Activated CD4-positive, alpha-beta T cell treated with anti-CD3 and anti-CD28 coated beads, Interleukin-2, amount 50 U/mL, for 1 hour (primary cell): ENCODE measurements around the gene TMEM14C.
A peak's percentile ranks its signal among the peaks of the same experiment; 100 is the strongest.
"Not testable (repeated sequence)": the region's sequence is repeated elsewhere in the genome, so short reads cannot be mapped to it uniquely, and the experiment has no call there.

ENCODE experiments used
- DNase-seq: peaks from one replicate; pipeline ENCODE4 v3.0.0-alpha.2; 2020

Gene TMEM14C

DNA sequence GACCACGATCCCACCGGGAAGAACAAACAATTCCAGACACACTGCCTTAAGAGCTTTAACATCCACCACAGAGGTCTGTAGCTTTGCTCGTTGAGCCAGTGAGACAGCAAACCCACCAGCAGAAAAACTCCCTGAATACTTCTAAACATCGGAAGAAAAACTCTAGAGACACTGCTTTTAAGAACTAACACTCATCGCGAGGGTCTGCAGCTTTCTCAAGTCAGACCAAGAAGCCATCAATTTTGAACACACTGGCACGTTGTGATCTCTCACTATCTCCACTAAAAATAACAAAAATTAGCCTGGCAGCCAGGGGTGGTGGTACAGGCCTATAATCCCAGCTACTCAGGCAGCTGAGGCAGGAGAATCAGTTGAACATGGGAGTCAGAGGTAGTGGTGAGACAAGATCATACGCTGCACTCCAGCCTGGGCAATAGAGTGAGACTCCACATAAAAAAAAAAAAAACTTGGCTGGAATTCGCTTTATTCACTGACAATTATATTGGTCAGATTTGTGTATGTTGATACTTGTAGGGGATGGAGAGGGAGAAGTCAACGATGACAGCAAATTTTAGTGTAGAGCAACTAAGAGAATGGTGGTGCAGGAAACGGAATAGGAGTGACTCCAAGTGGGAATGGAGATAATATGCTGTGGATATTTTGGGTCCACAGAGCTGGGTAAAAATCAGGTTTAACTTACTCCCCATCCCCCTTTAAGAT is 860 bp upstream of the TMEM14C start:
- DNase-seq, result no peak

DNA sequence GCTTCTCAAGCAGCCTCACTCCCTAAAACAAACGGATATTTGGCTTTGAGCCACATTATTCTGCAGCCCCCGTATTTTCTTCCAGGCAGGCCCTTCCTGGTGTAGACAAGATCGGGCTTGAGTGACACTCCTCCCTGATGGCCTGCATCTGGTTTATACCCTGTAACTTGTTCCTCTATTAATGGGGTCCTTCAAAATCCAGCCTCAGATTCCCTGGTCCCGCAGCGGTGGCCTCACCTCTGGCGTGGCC is 375 bp upstream of the TMEM14C start:
- no peak for DNase-seq

DNA sequence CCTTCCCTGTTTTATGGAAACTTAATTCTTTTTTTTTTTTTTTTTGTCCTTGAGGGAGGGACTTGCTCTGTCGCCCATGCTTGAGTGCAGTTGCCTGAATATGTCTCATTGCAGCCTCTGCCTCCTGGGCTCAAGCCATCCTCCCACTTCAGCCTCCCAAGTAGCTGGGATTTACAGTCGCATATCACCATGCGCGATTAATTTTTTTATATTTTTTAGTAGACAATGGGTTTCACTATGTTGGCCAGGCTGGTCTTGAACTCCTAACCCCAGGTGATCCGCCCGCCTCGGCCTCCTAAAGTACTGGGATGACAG is 654 bp downstream of the TMEM14C start:
- DNase-seq, result no peak

DNA sequence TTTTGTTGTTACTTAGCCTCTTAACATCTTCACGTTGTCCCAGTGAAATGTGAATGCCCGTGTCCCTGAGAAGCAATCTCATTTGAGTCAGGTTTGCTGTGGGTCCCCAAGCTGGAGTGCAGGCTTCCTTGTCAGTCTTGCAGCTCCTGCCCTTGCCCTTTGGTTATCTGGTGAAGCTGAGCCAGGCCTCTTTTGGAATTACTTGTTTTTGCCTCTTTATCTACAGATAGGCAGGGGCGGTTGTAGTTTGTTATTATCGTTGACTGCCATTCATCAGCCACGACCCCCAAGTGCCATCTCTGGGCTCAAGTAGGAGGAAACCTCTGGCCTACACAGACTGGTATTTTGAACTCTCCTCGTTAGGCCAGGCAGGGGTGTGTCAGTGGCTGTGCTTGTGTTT is 2.2 kb downstream of the TMEM14C start:
- no peak for DNase-seq

DNA sequence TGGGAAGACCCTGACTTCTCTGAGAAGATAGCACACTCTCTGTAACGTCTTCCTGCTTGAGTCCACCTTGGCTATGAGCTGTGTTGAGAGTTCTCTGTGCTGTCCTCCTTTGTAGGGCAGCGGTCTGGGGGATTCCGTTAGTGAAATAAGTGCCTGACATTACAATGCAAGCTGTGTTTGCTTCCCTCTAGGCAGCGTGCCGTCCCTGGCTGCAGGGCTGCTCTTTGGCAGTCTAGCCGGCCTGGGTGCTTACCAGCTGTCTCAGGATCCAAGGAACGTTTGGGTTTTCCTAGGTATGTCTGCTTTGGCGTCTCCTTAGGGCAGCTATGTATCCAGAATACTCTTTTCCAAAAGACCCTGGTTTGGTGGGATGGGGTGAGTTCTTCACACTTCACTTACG is 2.8 kb downstream of the TMEM14C start:
- no peak for DNase-seq

DNA sequence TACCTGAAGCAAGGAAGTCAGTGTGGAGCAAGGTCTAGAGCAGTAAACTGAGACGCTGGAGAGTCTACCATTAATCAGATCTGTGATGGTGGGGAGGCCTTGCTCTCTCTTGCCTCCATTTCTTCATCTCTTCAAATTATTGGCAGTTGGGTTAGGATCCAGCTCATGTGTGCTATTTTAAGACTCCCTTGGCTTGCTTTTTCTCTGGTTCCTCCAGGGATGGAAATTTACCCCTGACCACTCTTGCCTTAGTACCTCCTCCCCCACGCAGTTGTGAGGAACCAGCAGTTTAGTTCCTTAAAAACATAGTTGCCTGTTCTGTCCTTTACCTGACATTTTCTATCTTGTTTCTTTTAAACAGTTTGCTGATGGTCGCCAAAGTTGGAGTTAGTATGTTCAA is 7.4 kb downstream of the TMEM14C start:
- DNase-seq, result no peak

DNA sequence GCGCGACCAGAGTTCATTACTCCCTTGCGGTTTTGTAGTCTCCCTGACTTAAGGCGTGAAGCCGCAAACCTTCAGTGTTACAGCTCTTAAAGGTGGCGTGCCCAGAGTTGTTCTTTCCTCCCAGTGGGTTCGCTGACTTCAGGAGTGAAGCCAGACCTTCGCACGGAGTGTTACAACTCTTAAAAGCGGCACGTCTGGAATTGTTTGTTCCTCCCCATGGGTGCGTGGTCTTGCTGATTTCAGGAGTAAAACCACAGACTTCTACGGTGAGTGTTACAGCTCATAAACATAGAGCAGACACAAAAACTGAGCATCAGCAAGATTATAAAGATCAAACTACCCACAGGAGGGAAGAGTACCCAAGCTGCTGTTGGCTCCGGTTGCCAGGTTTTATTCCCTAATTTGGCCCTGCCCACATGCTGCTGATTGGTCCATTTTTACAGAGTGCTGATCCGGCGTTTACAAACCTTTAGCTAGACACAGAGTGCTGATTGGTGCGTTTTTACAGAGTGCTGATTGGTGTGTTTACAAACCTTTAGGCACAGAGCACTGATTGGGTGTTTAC is 10.4 kb downstream of the TMEM14C start:
- no peak for DNase-seq

DNA sequence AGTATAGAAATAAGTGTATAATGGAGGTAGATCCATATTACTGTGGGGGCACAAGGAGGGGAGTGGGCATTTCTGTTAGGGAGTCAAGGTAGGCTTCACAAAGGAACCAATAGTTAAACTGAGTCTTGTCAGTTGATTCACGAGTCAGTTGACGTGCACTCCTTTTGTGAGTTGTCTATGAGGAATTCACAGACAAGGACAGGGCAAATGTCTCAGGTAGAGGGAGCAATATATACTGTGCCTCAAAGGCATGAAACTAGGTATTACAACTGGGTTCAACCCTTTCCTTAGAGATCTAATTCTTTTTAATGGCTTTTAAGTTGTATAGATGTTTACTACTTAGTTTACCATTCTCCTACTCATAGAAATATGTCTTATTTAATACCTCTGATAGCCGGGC is 11.0 kb downstream of the TMEM14C start:
- no peak for DNase-seq

DNA sequence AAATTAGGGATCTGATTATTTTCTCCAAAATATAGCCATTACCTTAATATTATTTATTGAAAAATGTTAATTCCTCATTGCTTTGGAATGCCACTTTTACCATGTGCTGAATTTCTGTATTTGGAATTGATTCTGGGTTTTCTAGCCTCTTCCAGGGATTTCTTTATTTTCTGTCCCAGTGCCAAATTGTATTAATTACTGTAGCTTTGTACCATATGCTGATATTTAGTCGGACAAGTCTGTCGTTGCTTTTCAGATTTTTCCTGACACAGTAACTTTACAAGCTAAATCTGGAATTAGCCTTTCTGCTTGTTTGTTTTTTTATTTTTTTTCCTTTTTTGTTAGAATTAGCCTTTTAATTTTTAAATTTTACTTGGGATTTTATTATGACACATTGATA is 13.9 kb downstream of the TMEM14C start:
- no peak for DNase-seq

DNA sequence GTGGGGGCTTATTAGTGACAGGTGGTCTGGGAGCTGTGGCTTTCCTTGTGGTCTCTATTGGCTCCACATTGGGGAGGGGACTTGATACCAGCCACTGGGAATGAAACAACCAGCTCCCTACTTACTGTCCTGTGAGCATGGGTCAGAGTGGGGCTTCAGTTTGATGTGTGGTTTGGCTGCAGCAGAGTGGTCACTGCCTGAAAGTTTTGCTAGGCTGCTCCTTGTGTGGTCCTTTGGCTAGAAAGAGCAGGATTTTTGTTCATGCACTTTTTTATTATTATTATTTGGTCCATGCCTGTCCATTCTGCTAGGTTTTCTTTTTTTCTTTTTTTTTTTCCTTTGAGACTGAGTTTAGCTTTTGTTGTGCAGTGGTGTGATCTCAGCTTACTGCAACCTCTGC is 17.2 kb downstream of the TMEM14C start:
- no peak for DNase-seq

DNA sequence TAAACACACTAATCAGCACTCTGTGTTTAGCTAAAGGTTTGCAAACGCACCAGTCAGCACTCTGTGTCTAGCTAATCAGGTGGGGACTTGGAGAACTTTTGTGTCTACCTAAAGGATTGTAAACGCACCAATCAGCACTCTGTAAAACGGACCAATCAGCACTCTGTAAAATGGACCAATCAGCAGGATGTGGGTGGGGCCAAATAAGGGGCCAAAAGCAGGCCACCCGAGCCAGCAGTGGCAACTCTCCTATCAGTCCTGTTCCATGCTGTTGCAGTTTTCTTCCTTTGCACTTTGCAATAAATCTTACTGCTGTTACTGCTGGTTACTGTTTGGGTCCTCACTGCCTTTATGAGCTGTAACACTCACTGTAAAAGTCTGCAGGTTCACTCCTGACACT is 18.8 kb downstream of the TMEM14C start:
- DNase-seq, result not testable (repeated sequence)

DNA sequence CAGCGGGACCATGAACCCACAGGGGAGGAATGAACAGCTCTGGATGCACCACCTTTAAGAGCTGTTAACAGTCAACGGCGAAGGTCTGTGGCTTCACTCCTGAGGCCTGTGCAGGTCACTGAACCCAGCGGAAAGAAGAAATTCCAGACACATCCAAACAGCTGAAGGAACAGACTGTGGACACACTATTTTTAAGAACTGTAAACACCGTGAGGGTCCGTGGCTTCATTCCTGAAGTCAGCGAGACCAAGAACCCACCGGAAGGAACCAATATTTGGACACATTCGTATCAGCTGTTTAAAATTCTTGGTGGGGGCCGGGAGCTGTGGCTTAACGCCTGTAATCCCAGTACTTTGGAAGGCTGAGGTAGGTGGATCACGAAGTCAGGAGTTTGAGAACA is 19.4 kb downstream of the TMEM14C start:
- DNase-seq, result no peak

DNA sequence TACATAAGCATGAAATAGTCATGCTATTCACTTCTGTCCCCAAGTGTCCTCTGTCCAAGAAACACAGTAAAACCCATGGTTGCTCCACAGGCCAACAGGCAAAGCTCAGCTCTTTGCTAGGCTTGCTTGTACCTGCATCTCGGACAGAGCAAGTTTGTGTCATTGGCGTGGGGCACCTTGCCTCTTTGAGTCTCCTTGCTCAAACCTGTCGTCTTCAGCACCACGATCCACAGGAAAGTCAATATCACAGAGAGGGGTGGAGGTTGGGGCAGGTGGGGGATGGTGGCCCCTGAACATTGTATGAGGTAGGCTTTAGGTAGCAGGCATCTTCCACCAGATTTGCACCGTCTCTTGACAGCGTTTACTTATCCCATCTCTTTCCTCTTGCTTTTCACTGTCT is 20.6 kb downstream of the TMEM14C start:
- DNase-seq, result no peak

DNA sequence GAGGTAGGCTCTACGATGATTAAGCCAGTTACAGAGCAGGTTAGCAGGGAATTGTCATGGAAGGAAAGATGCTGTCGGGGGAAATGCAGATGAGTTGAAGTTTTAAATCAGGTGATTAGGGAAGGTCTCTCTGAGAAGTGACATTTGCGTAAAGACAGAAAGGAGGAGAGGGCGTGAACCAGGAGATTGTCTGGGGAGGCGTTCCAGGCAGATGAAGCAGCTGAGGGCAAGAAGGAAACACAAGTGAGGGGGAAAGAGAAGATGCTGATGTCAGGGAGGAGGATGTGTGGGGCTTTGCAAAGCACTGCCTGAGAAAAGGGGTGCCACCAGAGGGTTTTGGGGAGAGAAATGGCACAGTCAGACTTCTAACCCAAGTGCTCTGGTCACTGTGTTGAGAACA is 22.2 kb downstream of the TMEM14C start:
- no peak for DNase-seq

DNA sequence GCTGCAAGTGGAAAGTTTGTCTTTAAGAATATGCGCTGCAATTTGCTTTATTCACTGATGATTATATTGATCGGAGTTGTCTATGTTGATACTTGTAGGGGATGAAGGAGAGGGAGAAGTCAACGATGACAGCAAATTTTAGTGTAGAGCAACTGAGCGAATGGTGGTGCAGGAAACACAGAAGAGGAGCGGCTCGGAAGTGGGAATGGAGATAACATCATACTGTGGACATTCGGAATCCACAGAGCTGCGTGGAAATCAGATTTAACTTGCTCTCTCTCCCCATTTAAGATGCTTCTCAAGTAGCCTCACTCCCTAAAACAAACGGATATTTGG is 24.0 kb downstream of the TMEM14C start:
- no peak for DNase-seq

DNA sequence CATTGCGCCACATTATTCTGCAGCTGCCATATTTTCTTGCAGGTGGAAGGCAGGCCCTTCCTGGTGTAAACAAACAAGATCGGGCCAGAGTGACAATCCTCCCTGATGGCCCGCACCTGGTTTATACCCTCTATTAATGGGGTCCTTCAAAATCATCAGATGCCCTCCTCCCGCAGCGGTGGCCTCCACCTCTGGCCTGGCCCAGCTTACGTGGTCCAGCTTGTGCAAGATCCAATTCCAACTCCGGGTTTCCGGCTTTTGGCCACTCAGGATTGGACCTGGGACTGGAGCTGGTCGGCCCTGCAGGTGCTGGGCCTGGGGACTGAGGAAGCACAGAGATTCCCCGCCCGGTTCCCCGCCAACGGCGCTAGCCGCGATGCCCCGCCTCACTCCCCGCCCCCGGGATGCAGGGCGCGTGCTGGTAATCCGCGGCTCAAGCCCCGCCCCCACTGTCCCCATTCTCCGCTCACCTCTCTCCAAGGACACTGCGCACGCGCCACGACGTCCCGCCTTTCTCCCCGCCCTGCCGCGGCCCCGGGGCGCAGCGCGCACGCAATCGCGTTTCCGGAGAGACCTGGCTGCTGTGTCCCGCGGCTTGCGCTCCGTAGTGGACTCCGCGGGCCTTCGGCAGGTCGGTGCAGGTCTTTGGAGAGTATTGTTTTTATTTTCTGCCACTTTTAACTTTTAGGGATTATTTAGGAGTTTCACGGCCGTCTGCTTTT is 24.5 kb downstream of the TMEM14C start, which contains the start of gene TMEM14B:
Gene TMEM14B, plus strand, starts transcription at position 555 of the 722 bp plus-strand sequence. CDS start 1,441 bp downstream, outside the sequence.
- peak; percentile 100 for DNase-seq

DNA sequence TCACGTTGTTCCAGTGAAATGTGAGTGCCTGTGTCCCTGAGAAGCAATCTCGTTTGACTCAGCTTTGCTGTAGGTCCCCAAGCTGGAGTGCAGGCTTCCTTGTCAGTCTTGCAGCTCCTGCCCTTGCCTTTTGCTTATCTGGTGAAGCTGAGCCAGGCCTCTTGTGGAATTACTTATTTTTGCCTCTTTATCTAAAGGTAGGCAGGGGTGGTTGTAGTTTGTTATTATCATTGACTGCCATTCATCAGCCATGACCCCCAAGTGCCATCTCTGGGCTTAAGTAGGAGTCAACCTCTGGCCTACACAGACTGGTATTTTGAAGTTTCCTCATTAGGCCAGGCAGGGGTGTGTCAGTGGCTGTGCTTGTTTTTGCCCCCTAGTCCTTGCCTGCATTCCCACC is 26.9 kb downstream of the TMEM14C start:
- no peak for DNase-seq

DNA sequence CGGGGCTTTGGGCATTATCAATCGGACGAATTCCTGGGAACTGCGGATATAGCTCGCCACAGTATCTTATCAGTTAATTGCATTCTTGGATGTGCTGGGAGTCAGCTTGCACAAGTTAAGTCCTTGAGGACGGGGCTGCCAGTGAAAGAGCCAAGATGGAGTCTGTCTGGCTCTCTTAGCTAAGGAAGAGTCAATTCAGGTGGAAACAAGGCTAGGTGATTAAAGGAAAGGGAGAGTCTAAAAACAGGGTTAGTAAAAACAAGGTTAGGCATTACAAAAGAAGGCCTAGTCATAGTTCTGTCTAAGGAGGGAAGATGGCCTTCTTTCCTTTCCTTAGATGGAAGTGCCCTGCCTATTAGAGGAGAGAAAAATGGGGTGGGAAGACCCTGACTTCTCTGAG is 27.7 kb downstream of the TMEM14C start:
- not testable (repeated sequence) for DNase-seq

DNA sequence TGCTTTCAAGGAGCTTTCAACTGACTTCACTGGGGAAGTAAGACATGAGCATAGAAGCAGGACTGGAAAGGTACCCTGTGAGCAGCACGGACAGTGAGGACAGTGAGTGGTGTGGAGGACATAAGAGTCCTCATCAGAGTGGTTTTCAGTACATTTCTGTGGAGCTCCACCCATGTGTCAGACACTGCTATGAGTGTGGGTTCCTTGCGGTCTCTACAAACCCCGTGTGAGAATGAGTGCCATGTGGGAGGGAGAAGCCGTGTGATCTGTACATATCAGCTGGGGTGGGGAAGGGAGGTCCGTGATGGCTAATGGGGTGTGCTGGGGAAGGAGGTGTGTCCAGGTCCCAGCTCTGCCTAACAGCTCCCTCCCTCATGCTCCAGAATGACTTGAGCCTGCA is 28.9 kb downstream of the TMEM14C start:
- DNase-seq, result not testable (repeated sequence)

DNA sequence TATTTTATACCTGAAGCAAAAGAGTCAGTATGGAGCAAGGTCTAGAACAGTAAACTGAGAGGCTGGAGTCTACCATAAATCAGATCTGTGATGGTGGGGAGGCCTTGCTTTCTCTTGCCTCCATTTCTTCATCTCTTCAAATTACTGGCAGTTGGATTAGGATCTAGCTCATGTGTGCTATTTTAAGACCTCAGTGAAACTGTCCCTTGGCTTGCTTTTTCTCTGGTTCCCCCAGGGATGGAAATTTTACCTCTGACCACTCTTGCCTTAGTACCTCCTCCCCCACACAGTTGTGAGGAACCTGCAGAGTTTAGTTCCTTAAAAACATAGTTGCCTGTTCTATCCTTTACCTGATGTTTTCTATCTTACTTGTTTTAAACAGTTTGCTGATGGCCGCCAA is 33.2 kb downstream of the TMEM14C start:
- no peak for DNase-seq

DNA sequence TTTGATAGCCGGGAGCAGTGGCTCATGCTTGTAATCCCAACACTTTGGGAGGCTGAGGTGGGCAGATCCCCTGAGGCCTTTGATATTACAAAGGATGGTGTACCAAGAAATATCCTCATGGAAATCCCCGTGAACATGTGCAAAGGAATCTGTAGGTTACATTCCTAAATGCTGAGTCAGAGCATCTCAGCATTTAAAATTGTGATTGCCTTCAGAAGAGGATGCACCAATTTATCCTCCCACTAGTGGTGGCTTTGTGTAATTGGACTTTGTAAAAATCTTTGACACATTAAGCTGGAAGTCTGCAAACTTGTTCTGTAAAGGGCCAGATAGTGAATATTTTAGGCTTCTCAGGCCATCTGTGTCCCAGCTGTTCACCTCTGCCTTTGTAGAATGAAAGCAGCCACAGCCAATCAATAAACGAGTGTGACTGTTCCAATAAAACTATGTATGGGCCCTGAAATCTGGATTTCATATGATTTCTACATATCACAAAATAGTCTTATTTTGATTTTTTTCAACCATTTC is 36.5 kb downstream of the TMEM14C start:
- no peak for DNase-seq

DNA sequence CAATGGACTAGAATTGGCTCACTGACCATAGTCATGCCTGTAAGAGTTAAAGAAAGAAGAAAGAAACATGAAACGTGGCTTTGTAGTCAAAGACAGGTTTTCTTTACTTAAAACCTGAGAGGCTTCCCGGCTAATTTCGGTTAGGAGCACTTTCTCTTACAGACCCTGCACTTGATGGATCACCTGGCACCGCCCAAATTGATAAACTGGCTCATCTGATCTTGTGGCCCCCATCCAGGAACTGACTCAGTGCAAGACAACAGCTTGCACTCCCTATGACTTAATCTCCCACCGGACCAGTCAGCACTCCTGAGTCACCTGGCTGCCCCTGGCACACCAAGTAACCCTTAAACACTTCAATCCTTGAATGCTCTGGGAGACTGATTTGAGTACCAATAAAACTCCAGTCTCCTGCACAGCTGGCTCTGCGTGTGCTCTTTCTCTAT is 37.0 kb downstream of the TMEM14C start:
- DNase-seq, result no peak

DNA sequence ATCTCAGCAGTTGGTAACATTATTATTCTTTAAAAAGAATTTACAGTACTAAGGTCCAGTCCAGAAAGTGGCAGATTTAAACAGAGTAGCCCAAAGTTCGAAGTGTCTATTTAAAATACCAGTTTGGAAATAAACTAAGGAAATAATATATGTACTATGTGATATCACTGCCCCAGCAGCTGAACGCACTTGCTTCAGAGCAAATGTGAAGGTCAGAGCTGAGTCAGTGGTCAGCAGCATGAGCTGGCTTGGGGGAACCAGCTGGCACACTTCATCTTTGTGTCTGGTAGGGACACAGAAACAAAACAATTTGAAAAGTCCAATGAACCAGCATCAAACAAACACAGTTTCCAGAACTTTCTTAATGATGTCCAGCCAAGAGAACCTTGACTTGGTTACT is 40.1 kb downstream of the TMEM14C start:
- no peak for DNase-seq

DNA sequence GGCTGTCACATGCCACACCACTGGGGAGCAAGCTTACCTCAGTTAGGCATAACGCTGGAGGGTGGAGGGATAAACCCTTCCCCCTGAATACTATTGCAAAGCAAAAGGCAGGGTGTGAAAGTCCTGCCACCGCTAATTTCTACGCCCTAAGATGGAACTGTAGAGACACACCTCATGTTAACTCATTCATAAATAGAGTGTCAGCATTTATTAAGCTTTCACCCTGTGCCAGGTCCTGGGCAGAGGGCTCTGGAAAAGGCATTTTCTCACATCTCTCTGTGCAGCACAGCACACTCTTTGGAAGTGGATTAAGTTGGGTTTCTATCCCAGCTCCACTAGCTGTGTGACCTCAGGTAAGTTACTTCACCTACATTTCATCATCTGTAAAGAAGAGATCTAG is 46.5 kb downstream of the TMEM14C start:
- DNase-seq, result no peak
